K562 (cell line): ENCODE data around the gene CC2D1A. TPM values are rescaled to one million over a fixed set of nuclear protein-coding genes. Genes with fewer than 3 reads are reported as not detected.

Experiments used
- CCAR2 ChIP-seq: fragments of 200-400 bp; formaldehyde crosslinking; IDR thresholded peaks from 2 replicates; pipeline ENCODE4 v1.6.1; 2017; ENCODE audit warnings: mild to moderate bottlenecking, low read depth, low read length
- FOXJ2 ChIP-seq: fragments of 200-800 bp; sonication (Bioruptor generic); IDR thresholded peaks from 2 replicates; pipeline ENCODE4 v1.6.1; 2016; ENCODE audit warnings: missing genetic modification characterization, missing compliant biosample characterization
- GABPB2 ChIP-seq: fragments of 250-450 bp; sonication (Bioruptor Pico); conservative IDR thresholded peaks from 2 replicates; pipeline ENCODE4 v1.5.1; 2021; ENCODE audit warnings: mild to moderate bottlenecking
- HMGXB4 ChIP-seq: sonication (generic); formaldehyde crosslinking; IDR thresholded peaks from 2 replicates; pipeline ENCODE4 v1.8.1; 2023; ENCODE audit warnings: mild to moderate bottlenecking, missing genetic modification reagents
- KAT2B ChIP-seq: IDR thresholded peaks from one replicate; pipeline ENCODE4 v1.6.1; 2012; ENCODE audit warnings: low read depth, mild to moderate bottlenecking, control low read depth, inconsistent platforms, low read length, moderate library complexity
- NFE2L1 ChIP-seq: fragments of 450-650 bp; IDR thresholded peaks from 2 replicates; pipeline ENCODE4 v1.6.1; 2016; ENCODE audit warnings: missing genetic modification characterization, low read depth, mild to moderate bottlenecking, missing compliant biosample characterization, moderate library complexity, borderline replicate concordance
- NFYB ChIP-seq: IDR thresholded peaks from 2 replicates; pipeline ENCODE4 v1.6.1; 2011; ENCODE audit warnings: mild to moderate bottlenecking, moderate library complexity; ENCODE audit not compliant: insufficient read length; ENCODE audit errors: extremely low read depth
- PRMT5 ChIP-seq: sonication (generic); formaldehyde crosslinking; IDR thresholded peaks from 2 replicates; pipeline ENCODE4 v1.5.0; 2020; ENCODE audit warnings: missing genetic modification reagents
- TRIM25 ChIP-seq: fragments of 450-650 bp; IDR thresholded peaks from 2 replicates; pipeline ENCODE4 v1.7.0; 2016; ENCODE audit warnings: borderline replicate concordance
- ZFP91 ChIP-seq: sonication (generic); formaldehyde crosslinking; IDR thresholded peaks from 2 replicates; pipeline ENCODE4 v1.8.0; 2022; ENCODE audit warnings: mild to moderate bottlenecking, missing genetic modification reagents
- ZNF318 ChIP-seq, 2 experiments: fragments of 450-650 bp; IDR thresholded peaks; 2 replicates each; pipeline ENCODE4 v1.6.1; 2016; ENCODE audit warnings: mild to moderate bottlenecking in 2 of 2, borderline replicate concordance in 1 of 2, low read depth in 1 of 2, moderate library complexity in 1 of 2
- ZNF431 ChIP-seq: sonication (generic); formaldehyde crosslinking; IDR thresholded peaks from 2 replicates; pipeline ENCODE4 v1.8.0; 2022; ENCODE audit warnings: mild to moderate bottlenecking, missing genetic modification reagents
- polyA plus RNA-seq, 8 experiments: library from polyadenylated mRNA; depleted of rRNA in 4 of 8; stranded (reverse) in 5 of 8; unstranded in 3 of 8; fragments of >200 nt; fragmentation: Nextera tagmentation in 2 of 8; fragmentation: Illumina TruSeq in 1 of 8; extraction: Ambion mirVana in 2 of 8; extraction: Trizol in 1 of 8; gene quantifications; 2 replicates each; pipeline versions ENCODE4 v1.2.1 to v1.2.3, GENCODE V29; 2011 to 2014; ENCODE audit warnings: inconsistent platforms in 1 of 8, missing spikeins in 1 of 8
- total RNA-seq, 7 experiments: library from RNA; depleted of rRNA in 6 of 7; stranded (reverse); fragments of >200 nt in 6 of 7; fragmentation: Illumina TruSeq in 2 of 7; extraction: Trizol in 2 of 7; gene quantifications; 2 replicates each; pipeline versions ENCODE4 v1.2.1 to v1.2.3, GENCODE V29; 2011 to 2021; ENCODE audit warnings: low replicate concordance in 1 of 7

The CC2D1A gene
- total and polyA plus RNA-seq, 9 of the 15 experiments (the other 6 are each of a cell fraction or from before 2014, with no cell fraction given), result 0.32 to 31.0 (median 12.9) TPM

- TF ChIP-seq ZNF318 (IDR thresholded peaks at IDR 0.05; ENCODE audit: borderline replicate concordance in 1 of 2, low read depth in 1 of 2) (no peak), GABPB2 (no peak), KAT2B (no peak), FOXJ2 (tag) (peak; percentile 83), NFYB (peak; percentile 92), ZNF431 (CRISPR knock-in tag) (no peak), CCAR2 (no peak), TRIM25 (no peak), NFE2L1 (tag) (no peak), ZFP91 (no peak), HMGXB4 (CRISPR knock-in tag) (no peak), PRMT5 (no peak)
Measured at GRCh38 chr19:13952154-13952930, 46.3 kb downstream of the CC2D1A start, which contains the start of gene DCAF15 (continued).
